Measurements from ENCODE around the gene MMEL1. TPM values are rescaled to one million over a fixed set of nuclear protein-coding genes. Genes with fewer than 3 reads are reported as not detected.

The MMEL1 gene
- total and polyA plus RNA-seq, 2 of the 13 experiments (the other 11 are each of a cell fraction or from before 2014, with no cell fraction given), result 0.48 TPM; not detected in 1

DNA sequence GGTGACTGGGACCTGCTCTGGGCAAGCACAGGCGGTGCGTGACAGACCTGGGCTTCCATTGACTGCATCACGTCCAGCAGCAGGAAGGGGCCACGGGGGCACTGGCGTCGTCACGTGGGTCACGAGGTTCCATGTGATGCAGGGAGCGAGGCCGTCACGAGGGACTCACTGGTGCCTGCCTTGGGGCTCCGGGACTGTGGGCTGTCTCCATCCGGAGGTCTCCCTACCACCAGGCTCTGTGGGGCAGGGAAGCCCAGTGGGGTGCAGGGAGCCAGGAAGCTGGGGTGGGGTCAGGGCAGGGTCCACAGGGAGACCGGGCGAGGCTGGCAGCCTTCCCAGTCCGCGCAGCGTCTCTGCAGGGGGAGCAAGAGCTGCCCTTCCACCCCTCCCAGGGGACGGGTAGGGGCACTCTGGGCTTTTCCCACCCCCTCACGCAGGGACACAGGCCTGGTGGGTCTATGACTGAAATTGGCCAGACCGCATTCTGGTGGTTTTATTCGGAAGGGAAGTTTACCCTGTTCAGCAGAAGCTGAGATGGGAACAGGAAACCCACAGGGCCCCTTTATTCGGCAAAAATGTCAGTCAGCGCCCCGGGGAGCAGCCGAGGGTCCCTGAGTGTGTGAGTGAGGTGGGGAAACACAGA lies 77.1 kb downstream of the MMEL1 start (continued):
- no peak for TF ChIP-seq PAF1 (CRISPR knock-in tag; IDR thresholded peaks at IDR 0.05)
- no peak for TF ChIP-seq RBAK (CRISPR knock-in tag; IDR thresholded peaks at IDR 0.05)
- no peak for TF ChIP-seq MTF2 (CRISPR knock-in tag; IDR thresholded peaks at IDR 0.05; ENCODE audit: borderline replicate concordance)
- TF ChIP-seq, protein P1, sequence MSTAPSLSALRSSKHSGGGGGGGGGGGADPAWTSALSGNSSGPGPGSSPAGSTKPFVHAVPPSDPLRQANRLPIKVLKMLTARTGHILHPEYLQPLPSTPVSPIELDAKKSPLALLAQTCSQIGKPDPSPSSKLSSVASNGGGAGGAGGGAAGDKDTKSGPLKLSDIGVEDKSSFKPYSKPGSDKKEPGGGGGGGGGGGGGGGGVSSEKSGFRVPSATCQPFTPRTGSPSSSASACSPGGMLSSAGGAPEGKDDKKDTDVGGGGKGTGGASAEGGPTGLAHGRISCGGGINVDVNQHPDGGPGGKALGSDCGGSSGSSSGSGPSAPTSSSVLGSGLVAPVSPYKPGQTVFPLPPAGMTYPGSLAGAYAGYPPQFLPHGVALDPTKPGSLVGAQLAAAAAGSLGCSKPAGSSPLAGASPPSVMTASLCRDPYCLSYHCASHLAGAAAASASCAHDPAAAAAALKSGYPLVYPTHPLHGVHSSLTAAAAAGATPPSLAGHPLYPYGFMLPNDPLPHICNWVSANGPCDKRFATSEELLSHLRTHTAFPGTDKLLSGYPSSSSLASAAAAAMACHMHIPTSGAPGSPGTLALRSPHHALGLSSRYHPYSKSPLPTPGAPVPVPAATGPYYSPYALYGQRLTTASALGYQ (CRISPR knock-in tag; IDR thresholded peaks at IDR 0.05), result no peak
- TF ChIP-seq ZNF747 (CRISPR knock-in tag; IDR thresholded peaks at IDR 0.05; ENCODE audit: borderline replicate concordance), result peak; percentile 63
- TF ChIP-seq FLYWCH1 (CRISPR knock-in tag; IDR thresholded peaks at IDR 0.05), result no peak
- TF ChIP-seq PAWR (CRISPR knock-in tag; IDR thresholded peaks at IDR 0.05; ENCODE audit: borderline replicate concordance), result no peak
- TF ChIP-seq ZKSCAN8 (CRISPR knock-in tag; IDR thresholded peaks at IDR 0.05; ENCODE audit: borderline replicate concordance), result no peak

GRCh38 chr1:2554621-2555387 lies 78.0 kb downstream of the MMEL1 start:
- FAIRE-seq (no peak), DNase-seq (ENCODE audit: low spot score) (no peak), ATAC-seq (peak; percentile 21; the same call in 2 of the 3 replicates)
- CTCF ChIA-PET (ENCODE audit: low intra/inter-chr PET ratio, low total read pairs), result interaction anchor here (1.1 kb wide), 1 partner anchor 24 kb away, joined by 3 read pairs; no protein-coding TSS in a partner anchor
- peaks cover 44% of the 10 kb centered on the region for H3K4me1 ChIP-seq (ENCODE audit: insufficient read depth, low read length)
- POLR2A ChIA-PET, result no interaction called here
- H3K27ac ChIP-seq (ENCODE audit: extremely low read length, insufficient read depth, low read length), result no peak overlapping the region
- no peaks in the 10 kb centered on the region for H3K79me2 ChIP-seq (ENCODE audit: insufficient read depth, low read length)
- H2AFZ ChIP-seq (ENCODE audit: low read length), result no peak overlapping the region
- H4K20me1 ChIP-seq (ENCODE audit: insufficient read depth, low read length), result 0 out of 2 replicates have a peak, but pooled peaks cover 4% of the 10 kb centered on the region
- WGBS (ENCODE audit: low lambda C conversion rate), result 91% methylated on average over 7 of the region's 19 CpGs
- intact Hi-C loops (cut with micrococcal nuclease; ENCODE audit: unreplicated experiment) (loop anchor here (5.0 kb wide), 1 partner anchor 77 kb away; the partner anchor contains the start of gene MMEL1), in situ Hi-C loops (cut with HindIII; ENCODE audit: extremely low pct_ligation_motif_present, low pct_unique_long_range_greater_than_20kb) (no loop called here)
- no peaks in the 10 kb centered on the region; a peak in 1 of 5 replicates for H3K36me3 ChIP-seq (replicated peaks in 1 of 2; ENCODE audit: control insufficient read depth in 1 of 2, insufficient read depth in 2 of 2, low read length in 2 of 2)
- H3K9ac ChIP-seq (ENCODE audit: insufficient read depth, low read depth, low read length), result no peak overlapping the region
- peak overlapping the region; percentile 85; the same call in 1 of the 2 replicates for H3K4me2 ChIP-seq (ENCODE audit: low read depth, low read length)
- no peaks in the 10 kb centered on the region for H3K9me3 ChIP-seq (ENCODE audit: low read length)
- BruUV-seq (replicated peaks), result no TSS peak
- H3K4me3 ChIP-seq (replicated peaks in 1 of 3; ENCODE audit: insufficient read depth in 1 of 3, low read depth in 2 of 3, low read length in 3 of 3), result peak overlapping the region in 1 of 3 experiments; percentile 34; a peak in 1 of 6 replicates
- no peaks in the 10 kb centered on the region; a peak in 1 of 5 replicates for H3K27me3 ChIP-seq (ENCODE audit: control insufficient read depth in 1 of 2, insufficient read depth in 2 of 2, low read length in 2 of 2)
- TF ChIP-seq REPIN1 (CRISPR knock-in tag; IDR thresholded peaks at IDR 0.05; ENCODE audit: borderline replicate concordance, low read depth) (peak; percentile 24; the same call in 1 of the 2 replicates), SMC3 (IDR thresholded peaks at IDR 0.05; ENCODE audit: low read length) (0 out of 2 replicates have a peak, but pooled peaks have one; percentile 20), CERS6 (CRISPR knock-in tag; IDR thresholded peaks at IDR 0.05) (no peak), XRCC5 (optimal IDR thresholded peaks at IDR 0.05; ENCODE audit: low read length) (peak; percentile 46), ZFP37 (CRISPR knock-in tag; IDR thresholded peaks at IDR 0.05; ENCODE audit: borderline replicate concordance) (no peak), SMAD1 (CRISPR knock-in tag; IDR thresholded peaks at IDR 0.05; ENCODE audit: borderline replicate concordance, low read depth) (no peak), ZNF570 (CRISPR knock-in tag; IDR thresholded peaks at IDR 0.05; ENCODE audit: borderline replicate concordance) (no peak)

Data from HepG2 (cell line).